Measurements from ENCODE around the gene FSTL5. TPM values are rescaled to one million over a fixed set of nuclear protein-coding genes. Genes with fewer than 3 reads are reported as not detected.

The FSTL5 gene
- total and polyA plus RNA-seq, 4 donors = 0.01 to 0.08 TPM; not detected in 2

DNA sequence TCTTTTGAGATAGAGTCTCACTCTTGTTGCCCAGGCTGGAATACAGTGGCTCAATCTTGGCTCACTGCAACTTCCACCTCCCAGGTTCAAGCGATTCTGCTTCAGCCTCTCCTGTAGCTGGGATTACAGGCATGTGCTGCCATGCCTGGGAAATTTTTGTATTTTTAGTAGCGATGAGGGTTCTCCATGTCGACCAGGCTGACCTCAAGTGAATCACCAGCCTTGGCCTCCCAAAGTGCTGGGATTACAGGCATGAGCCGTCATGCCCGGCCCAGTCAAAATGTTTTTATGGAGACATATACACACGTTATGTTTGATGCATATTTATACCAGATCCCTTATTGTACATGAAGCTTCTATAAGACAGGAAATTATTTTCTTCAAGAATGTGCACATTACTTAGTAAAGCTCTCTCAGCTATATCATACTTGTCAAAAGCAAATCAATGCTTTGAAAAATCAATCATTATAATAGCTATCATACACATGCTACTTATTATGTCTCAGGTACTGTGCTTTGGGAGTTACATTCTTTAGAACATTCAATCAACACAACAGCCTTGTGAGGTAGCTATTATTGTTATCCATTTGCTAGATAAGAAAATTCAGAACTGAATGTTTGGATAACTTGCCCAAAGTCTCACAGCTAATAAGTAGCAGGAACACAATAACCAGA is 269.2 kb downstream of the FSTL5 start:
- DNase-seq (ENCODE audit: low spot score) = no peak
- H3K4me1 ChIP-seq (ENCODE audit: control insufficient read depth in 4 of 4, insufficient read depth in 4 of 4, low read length in 3 of 4) = no peaks in the 10 kb centered on the region
- no peak overlapping the region for H3K27ac ChIP-seq (ENCODE audit: low read depth in 1 of 2, low read length in 2 of 2)
- H3K27me3 ChIP-seq (ENCODE audit: control insufficient read depth in 4 of 4, insufficient read depth in 4 of 4, low read length in 3 of 4) = no peaks in the 10 kb centered on the region
- H3K9ac ChIP-seq (ENCODE audit: low read depth in 1 of 2, low read length in 2 of 2) = no peak overlapping the region
- H3K9me3 ChIP-seq (ENCODE audit: control insufficient read depth in 4 of 4, low read length in 3 of 4) = no peaks in the 10 kb centered on the region
- no peaks in the 10 kb centered on the region for H3K36me3 ChIP-seq (ENCODE audit: control insufficient read depth in 4 of 4, insufficient read depth in 3 of 4, low read depth in 1 of 4, low read length in 3 of 4)
- 86% methylated on average over 6 of the region's 6 CpGs for WGBS
- TF ChIP-seq FOXA2 (IDR thresholded peaks at IDR 0.05) = no peak
- no peak for TF ChIP-seq RXRA (IDR thresholded peaks at IDR 0.05)
- TF ChIP-seq, protein P1, sequence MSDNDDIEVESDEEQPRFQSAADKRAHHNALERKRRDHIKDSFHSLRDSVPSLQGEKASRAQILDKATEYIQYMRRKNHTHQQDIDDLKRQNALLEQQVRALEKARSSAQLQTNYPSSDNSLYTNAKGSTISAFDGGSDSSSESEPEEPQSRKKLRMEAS (IDR thresholded peaks at IDR 0.05) = no peak
- no peak for TF ChIP-seq ATF3 (IDR thresholded peaks at IDR 0.05)
- no peak for TF ChIP-seq NR2F2 (IDR thresholded peaks at IDR 0.05)
- TF ChIP-seq GABPA (IDR thresholded peaks at IDR 0.05 in 1 of 2, conservative IDR thresholded peaks at IDR 0.05 in 1 of 2) = no peak
- no peak for TF ChIP-seq SP1 (IDR thresholded peaks at IDR 0.05)
- no peak overlapping the region for H3K4me3 ChIP-seq (ENCODE audit: low read depth in 1 of 3, low read length in 3 of 3)

DNA sequence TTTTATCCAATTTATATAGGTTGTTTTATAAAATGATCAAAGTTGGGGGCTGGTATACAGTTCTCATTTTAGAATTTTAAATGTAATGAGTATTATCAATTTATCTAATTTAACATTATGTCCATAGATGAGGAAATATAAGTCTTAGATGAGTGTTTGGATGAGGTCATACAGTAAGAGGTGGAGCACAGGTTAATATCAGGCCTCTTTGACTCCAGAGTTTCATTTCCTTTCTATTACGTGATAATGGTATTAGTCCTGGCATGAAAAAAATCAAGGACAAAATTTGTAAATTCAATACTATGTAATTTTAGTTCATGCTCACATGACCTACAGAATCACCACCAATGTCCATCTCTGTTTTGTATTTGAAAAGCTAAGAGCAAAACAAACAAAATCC is 269.8 kb downstream of the FSTL5 start:
- Histone ChIP-seq H3K9me3 (ENCODE audit: control insufficient read depth in 4 of 4, low read length in 3 of 4) (no peaks in the 10 kb centered on the region), H3K27ac (ENCODE audit: low read depth in 1 of 2, low read length in 2 of 2) (no peak overlapping the region), H3K4me3 (ENCODE audit: low read depth in 1 of 3, low read length in 3 of 3) (no peak overlapping the region), H3K27me3 (ENCODE audit: control insufficient read depth in 4 of 4, insufficient read depth in 4 of 4, low read length in 3 of 4) (no peaks in the 10 kb centered on the region), H3K9ac (ENCODE audit: low read depth in 1 of 2, low read length in 2 of 2) (no peak overlapping the region), H3K4me1 (ENCODE audit: control insufficient read depth in 4 of 4, insufficient read depth in 4 of 4, low read length in 3 of 4) (no peaks in the 10 kb centered on the region), H3K36me3 (ENCODE audit: control insufficient read depth in 4 of 4, insufficient read depth in 3 of 4, low read depth in 1 of 4, low read length in 3 of 4) (no peaks in the 10 kb centered on the region)
- DNase-seq (ENCODE audit: low spot score) = no peak
- WGBS = 78% methylated on average over 1 of the region's 1 CpG
- no peak for TF ChIP-seq ATF3 (IDR thresholded peaks at IDR 0.05)
- TF ChIP-seq FOXA2 (IDR thresholded peaks at IDR 0.05) = no peak
- no peak for TF ChIP-seq GABPA (IDR thresholded peaks at IDR 0.05 in 1 of 2, conservative IDR thresholded peaks at IDR 0.05 in 1 of 2)
- TF ChIP-seq, protein P1 (IDR thresholded peaks at IDR 0.05) = no peak

DNA sequence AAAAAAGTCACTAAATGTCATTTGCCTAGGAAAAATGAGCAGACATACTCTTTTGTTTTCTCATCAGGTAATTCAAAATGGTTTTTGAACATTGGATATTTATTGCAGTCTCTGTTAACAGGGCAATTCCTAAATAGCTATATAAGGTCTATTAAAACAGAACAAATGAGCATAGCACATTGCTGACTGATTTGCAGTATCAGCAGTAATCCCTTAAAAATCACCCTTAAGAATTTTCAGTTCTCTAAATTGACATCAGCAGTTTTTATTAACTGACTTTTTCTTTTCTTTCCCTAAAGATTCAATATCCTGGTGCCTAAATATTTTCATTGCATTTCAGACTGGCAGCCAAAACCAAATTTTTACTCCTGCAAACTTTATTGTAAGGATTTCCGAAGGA is 270.2 kb downstream of the FSTL5 start:
- WGBS = 79% methylated on average over 1 of the region's 1 CpG

More for the DNA sequence above, 270.2 kb downstream of the FSTL5 start:
- no peaks in the 10 kb centered on the region for H3K4me1 ChIP-seq (ENCODE audit: control insufficient read depth in 4 of 4, insufficient read depth in 4 of 4, low read length in 3 of 4)
- no peaks in the 10 kb centered on the region for H3K9me3 ChIP-seq (ENCODE audit: control insufficient read depth in 4 of 4, low read length in 3 of 4)
- H3K27ac ChIP-seq (ENCODE audit: low read depth in 1 of 2, low read length in 2 of 2) = no peak overlapping the region
- no peaks in the 10 kb centered on the region for H3K36me3 ChIP-seq (ENCODE audit: control insufficient read depth in 4 of 4, insufficient read depth in 3 of 4, low read depth in 1 of 4, low read length in 3 of 4)
- no peaks in the 10 kb centered on the region for H3K27me3 ChIP-seq (ENCODE audit: control insufficient read depth in 4 of 4, insufficient read depth in 4 of 4, low read length in 3 of 4)
- no peak for DNase-seq (ENCODE audit: low spot score)
- TF ChIP-seq, protein P2, sequence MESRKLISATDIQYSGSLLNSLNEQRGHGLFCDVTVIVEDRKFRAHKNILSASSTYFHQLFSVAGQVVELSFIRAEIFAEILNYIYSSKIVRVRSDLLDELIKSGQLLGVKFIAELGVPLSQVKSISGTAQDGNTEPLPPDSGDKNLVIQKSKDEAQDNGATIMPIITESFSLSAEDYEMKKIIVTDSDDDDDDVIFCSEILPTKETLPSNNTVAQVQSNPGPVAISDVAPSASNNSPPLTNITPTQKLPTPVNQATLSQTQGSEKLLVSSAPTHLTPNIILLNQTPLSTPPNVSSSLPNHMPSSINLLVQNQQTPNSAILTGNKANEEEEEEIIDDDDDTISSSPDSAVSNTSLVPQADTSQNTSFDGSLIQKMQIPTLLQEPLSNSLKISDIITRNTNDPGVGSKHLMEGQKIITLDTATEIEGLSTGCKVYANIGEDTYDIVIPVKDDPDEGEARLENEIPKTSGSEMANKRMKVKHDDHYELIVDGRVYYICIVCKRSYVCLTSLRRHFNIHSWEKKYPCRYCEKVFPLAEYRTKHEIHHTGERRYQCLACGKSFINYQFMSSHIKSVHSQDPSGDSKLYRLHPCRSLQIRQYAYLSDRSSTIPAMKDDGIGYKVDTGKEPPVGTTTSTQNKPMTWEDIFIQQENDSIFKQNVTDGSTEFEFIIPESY (IDR thresholded peaks at IDR 0.05) = no peak
- TF ChIP-seq RAD21 (IDR thresholded peaks at IDR 0.05) (no peak), HNF4G (IDR thresholded peaks at IDR 0.05) (no peak)
- TF ChIP-seq, protein P1 (IDR thresholded peaks at IDR 0.05) = no peak
- H3K4me3 ChIP-seq (ENCODE audit: low read depth in 1 of 3, low read length in 3 of 3) = no peak overlapping the region
- no peak overlapping the region for H3K9ac ChIP-seq (ENCODE audit: low read depth in 1 of 2, low read length in 2 of 2)
